GM12865 (cell line): Measurements from ENCODE around the gene EOGT.

Experiments used
- DNase-seq: peaks from one replicate; pipeline ENCODE4 v3.0.0; 2010; ENCODE audit warnings: low read depth
- H3K4me3 ChIP-seq: 2 replicates; pipeline ENCODE4 v1.5.1; 2011; ENCODE audit warnings: mild to moderate bottlenecking, low read depth, low read length, control low read depth
- TF ChIP-seq, protein P1 (sequence below): IDR thresholded peaks from 2 replicates; pipeline ENCODE4 v1.5.1; 2011; ENCODE audit warnings: low read length, control low read depth, low read depth, inconsistent platforms; ENCODE audit not compliant: insufficient read depth; ENCODE audit errors: missing control alignments

Gene EOGT

DNA sequence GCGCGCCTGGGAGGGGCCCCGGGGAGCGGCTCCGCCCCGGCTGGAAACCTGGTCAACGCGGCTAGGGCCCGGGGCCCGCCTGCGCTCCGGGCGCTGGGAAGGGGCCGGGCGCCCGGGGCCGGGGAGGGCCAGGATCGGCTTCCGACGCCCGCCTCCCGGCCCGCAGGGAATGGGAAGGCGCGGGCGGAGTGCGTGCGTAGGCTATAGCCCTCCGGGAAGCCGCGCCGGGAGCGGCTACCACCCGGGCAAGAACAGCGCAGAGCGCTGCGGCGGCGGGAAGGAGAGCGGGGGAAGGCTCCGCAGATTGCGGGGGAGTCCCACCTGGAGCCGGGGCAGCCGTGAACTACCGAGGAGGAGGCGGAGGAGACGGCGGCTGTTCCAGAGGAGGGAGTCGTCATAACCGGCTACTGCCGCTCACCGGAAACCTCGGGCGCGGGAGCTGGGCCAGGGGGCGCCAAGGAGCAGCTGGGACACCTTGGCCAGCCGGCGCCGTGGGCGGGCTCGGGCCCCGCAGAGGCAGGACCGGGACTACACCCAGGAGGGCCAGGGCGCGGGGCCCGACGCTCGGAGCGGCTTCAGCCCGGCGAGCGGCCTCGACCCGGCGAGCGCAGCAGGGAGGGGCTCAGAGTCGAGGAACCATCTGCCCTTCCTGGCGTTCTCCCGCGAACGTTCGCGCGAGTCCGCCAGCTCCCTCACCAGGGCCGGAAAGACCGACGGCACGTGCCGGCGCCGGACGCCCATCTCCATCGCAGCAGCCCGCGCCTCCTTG is at the start of gene EOGT:
EOGT (minus strand) TSS at position 432 of the 769 bp plus-strand sequence. CDS start 3,838 bp downstream, outside the sequence.
- H3K4me3 ChIP-seq, result peak within 1 kb of the TSS; percentile 90
- TF ChIP-seq, protein P1, sequence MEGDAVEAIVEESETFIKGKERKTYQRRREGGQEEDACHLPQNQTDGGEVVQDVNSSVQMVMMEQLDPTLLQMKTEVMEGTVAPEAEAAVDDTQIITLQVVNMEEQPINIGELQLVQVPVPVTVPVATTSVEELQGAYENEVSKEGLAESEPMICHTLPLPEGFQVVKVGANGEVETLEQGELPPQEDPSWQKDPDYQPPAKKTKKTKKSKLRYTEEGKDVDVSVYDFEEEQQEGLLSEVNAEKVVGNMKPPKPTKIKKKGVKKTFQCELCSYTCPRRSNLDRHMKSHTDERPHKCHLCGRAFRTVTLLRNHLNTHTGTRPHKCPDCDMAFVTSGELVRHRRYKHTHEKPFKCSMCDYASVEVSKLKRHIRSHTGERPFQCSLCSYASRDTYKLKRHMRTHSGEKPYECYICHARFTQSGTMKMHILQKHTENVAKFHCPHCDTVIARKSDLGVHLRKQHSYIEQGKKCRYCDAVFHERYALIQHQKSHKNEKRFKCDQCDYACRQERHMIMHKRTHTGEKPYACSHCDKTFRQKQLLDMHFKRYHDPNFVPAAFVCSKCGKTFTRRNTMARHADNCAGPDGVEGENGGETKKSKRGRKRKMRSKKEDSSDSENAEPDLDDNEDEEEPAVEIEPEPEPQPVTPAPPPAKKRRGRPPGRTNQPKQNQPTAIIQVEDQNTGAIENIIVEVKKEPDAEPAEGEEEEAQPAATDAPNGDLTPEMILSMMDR, result peak; percentile 65
- DNase-seq, result peak; percentile 91

DNA sequence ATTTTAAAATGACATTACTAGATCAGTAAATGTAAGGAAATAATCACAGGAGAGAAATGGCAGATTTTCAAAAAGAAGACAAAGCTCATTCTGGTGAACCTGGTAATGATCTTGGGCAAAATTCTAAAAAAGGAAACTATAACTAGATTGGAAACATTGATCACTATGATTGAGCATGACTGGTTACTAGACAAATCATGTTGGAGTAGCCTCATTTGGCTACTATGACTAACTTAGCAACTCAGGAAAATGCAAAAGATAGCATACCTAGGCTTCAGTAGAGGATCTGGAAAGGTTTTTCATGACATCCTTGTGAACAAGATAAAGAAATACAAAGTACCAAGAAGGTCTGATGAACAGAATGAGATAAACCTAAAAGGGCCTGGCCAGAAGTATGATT is 46.2 kb upstream of the EOGT start:
- TF ChIP-seq, protein P1, result no peak
- no peak for DNase-seq
- H3K4me3 ChIP-seq, result no peak overlapping the region

DNA sequence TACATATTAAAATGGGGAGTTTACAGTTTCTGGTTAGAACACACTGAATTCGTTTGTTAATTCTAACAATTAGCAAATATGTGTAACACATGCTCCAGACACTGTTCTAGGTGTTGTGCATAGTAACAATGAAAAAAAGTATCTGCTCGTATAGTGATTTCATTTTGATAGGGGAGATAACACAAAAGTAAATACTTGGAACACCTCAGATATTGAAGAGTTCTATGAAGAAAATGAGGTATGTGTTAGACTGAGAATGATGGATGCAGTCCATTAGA is 45.4 kb upstream of the EOGT start:
- DNase-seq, result no peak
- TF ChIP-seq, protein P1, result no peak
- H3K4me3 ChIP-seq, result no peak overlapping the region

DNA sequence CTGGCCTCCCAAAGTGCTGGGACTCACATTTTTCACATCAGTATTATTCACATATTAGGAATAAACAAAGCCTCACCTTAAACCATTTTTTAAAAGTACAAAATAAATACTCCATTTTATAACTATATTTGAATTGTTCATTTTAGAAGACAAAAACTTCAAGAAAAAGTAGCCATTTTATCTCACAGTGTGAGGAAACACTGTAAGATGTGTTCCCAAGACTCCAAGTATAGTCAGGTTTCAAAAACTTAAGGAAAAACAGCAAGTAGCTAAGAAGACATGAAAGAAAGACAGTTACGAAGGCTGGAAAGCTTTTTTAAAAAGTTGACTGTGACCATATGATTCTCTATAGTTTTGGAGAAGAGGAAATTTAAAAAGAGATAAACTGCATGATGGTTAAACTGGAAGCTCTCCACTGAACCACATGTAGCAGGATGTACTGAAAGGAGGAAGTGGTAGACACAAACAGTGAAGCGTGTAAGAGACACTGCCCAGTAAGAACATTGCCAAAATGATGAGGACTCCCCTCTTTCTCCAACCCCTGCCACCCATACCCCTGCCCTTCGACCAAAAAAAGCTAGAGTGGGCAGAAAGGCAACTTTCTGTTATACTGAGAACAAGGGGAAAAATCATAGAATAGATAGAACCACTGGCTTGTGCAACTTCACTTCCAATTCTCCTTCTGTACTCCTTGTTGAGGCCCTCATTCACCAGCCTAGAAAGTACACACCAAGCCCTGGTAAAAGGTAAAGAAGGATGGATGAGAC is 44.9 kb upstream of the EOGT start:
- TF ChIP-seq, protein P1, result no peak
- no peak overlapping the region; the same call in 1 of the 2 replicates for H3K4me3 ChIP-seq
- DNase-seq, result peak; percentile 70

DNA sequence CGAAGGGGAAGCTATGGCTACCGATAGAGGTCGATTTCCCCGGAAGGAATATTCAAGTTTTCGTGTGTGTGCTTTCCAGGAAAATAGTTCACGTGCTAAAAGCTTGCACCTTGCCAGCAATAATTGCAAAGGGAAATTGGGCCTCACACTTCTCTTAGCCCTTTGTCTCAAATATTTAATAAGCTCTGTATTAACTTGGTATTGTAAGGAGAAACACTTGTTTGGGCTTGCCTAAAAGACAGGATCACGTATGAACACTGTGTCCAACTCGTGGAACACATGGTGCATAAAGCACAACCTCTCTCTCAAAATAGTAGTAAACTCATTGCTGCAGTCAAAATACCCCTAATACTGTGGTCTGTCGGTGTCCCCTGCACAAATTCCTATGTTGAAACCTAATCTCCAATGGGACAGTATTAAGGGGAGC is 39.0 kb upstream of the EOGT start:
- peak overlapping the region; percentile 87 for H3K4me3 ChIP-seq
- DNase-seq, result peak; percentile 7
- TF ChIP-seq, protein P1, result no peak

DNA sequence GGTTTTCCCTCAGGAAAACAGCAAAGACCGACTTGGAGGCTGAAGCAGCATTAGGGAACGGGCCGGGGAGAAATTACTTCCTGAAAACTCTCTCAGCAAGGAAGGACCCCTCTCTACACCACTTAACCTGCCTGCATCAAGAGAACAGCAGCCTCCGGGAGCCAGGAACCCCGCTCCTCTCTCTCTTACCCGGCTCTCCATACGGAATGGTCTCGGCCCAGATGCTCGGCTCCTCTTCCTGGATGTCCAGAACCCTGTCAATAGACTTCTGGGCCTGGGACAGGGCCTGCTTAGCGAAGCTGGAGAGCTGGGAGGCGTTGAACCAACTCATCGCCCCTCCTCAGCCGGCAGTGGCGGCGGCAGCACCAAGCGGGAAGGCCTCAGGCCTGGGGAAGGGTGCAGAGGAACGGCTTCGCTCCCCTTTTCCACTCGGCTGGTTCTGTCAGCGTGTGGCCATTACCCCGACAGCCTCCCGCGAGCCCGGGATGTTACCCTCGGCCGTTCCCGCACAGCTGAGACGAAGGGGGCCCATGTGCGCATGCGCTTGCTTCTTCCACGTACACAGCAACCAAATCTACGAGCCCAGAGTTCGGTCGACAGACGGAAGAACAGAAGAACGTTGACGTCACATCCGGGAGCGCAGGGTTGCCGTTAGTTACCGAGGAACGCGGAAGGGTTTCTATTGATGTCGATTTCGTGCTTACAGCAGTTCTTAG is 38.4 kb upstream of the EOGT start, which contains the start of gene TMF1:
TMF1 (minus strand) TSS at position 578 of the 716 bp plus-strand sequence; CDS start at position 331, 247 bp downstream.
- H3K4me3 ChIP-seq, result peak within 1 kb of the TSS; percentile 87
- TF ChIP-seq, protein P1, result no peak
- DNase-seq, result peak; percentile 99
